H1 (cell line): ENCODE measurements around the gene FKBP2. TPM values are rescaled to one million over a fixed set of nuclear protein-coding genes. Genes with fewer than 3 reads are reported as not detected.

Source experiments
- CTCF ChIA-PET: fragments of 300-600 bp; sonication (Branson Sonifier 250); formaldehyde crosslinking; loops from one replicate; lab custom pipeline; 2021; ENCODE audit not compliant: partially characterized antibody; lab: Charles Lee
- POLR2A ChIA-PET: fragments of 300-600 bp; sonication (Branson Sonifier 250); formaldehyde crosslinking; loops from one replicate; lab custom pipeline; 2021; ENCODE audit warnings: inconsistent platforms; ENCODE audit not compliant: partially characterized antibody; lab: Charles Lee
- DNase-seq, 2 experiments: peaks; one replicate each; pipeline versions ENCODE4 v3.0.0 to v3.0.0-alpha.2; 2010 to 2022; ENCODE audit warnings: low spot score in 2 of 2, low read depth in 1 of 2, mixed read lengths in 1 of 2
- FAIRE-seq: peaks from 2 replicates; lab custom pipeline; 2011; peaks lifted over from hg19 to GRCh38; lab: Jason Lieb, UNC
- H2AFZ ChIP-seq: 2 replicates; pipeline ENCODE4 v1.8.1; 2012; ENCODE audit warnings: low read length, inconsistent platforms
- H2AK5ac ChIP-seq: 2 replicates; pipeline ENCODE4 v1.6.1; 2013; ENCODE audit warnings: low read depth, low read length
- H2BK120ac ChIP-seq: replicated peaks from 2 replicates; pipeline ENCODE3; 2013; ENCODE audit warnings: low read depth, low read length, inconsistent platforms
- H2BK12ac ChIP-seq: 2 replicates; pipeline ENCODE4 v1.6.1; 2013; ENCODE audit warnings: low read depth, low read length
- H2BK15ac ChIP-seq: 2 replicates; pipeline ENCODE4 v1.6.1; 2013; ENCODE audit warnings: low read length
- H2BK20ac ChIP-seq: 2 replicates; pipeline ENCODE4 v1.6.1; 2013; ENCODE audit warnings: low read length
- H2BK5ac ChIP-seq: 2 replicates; pipeline ENCODE4 v1.6.1; 2013; ENCODE audit warnings: low read depth, low read length
- H3K14ac ChIP-seq: 2 replicates; pipeline ENCODE4 v1.6.1; 2013; ENCODE audit warnings: inconsistent platforms; ENCODE audit not compliant: insufficient read length
- H3K18ac ChIP-seq: 2 replicates; pipeline ENCODE4 v1.6.1; 2013; ENCODE audit warnings: low read length; ENCODE audit errors: extremely low read depth
- H3K23ac ChIP-seq: 2 replicates; pipeline ENCODE4 v1.6.1; 2013; ENCODE audit warnings: inconsistent platforms; ENCODE audit not compliant: insufficient read length
- H3K23me2 ChIP-seq: 2 replicates; pipeline ENCODE4 v1.6.1; 2013; ENCODE audit warnings: low read depth, low read length
- H3K27ac ChIP-seq: 2 replicates; pipeline ENCODE4 v1.6.1; 2011; ENCODE audit warnings: low read depth, low read length, inconsistent platforms
- H3K27me3 ChIP-seq, 4 experiments: replicated peaks in 1 of 4; 1 replicate in 1 of 4; 2 replicates in 3 of 4; pipeline versions ENCODE4 v1.6.1 to v1.8.1; 2011 to 2013; ENCODE audit warnings: low read length in 3 of 4, mild to moderate bottlenecking in 3 of 4, inconsistent platforms in 2 of 4, mixed read lengths in 2 of 4, moderate library complexity in 1 of 4; ENCODE audit not compliant: control insufficient read depth in 3 of 4, insufficient read depth in 3 of 4; ENCODE audit errors: extremely low read depth in 1 of 4
- H3K36me3 ChIP-seq, 4 experiments: 2 replicates each; pipeline versions ENCODE4 v1.6.1 to v1.8.1; 2011 to 2013; ENCODE audit warnings: mild to moderate bottlenecking in 4 of 4, low read length in 3 of 4, moderate library complexity in 2 of 4, control low read depth in 1 of 4, inconsistent platforms in 1 of 4; ENCODE audit not compliant: insufficient read depth in 4 of 4, control insufficient read depth in 2 of 4
- H3K4ac ChIP-seq: replicated peaks from 2 replicates; pipeline ENCODE3; 2013; ENCODE audit warnings: low read length, low read depth, mixed read lengths, inconsistent platforms; ENCODE audit not compliant: insufficient read length
- H3K4me1 ChIP-seq, 4 experiments: replicated peaks in 1 of 4; 1 replicate in 1 of 4; 2 replicates in 3 of 4; pipeline versions ENCODE4 v1.6.1 to v1.8.1; 2011 to 2013; ENCODE audit warnings: low read length in 3 of 4, inconsistent platforms in 2 of 4, mixed read lengths in 1 of 4; ENCODE audit not compliant: insufficient read depth in 4 of 4, control insufficient read depth in 3 of 4
- H3K4me2 ChIP-seq, 2 experiments: 2 replicates each; pipeline versions ENCODE4 v1.6.1 to v1.8.1; 2011 to 2013; ENCODE audit warnings: low read depth in 2 of 2, low read length in 2 of 2, control low read depth in 1 of 2, inconsistent platforms in 1 of 2, mild to moderate bottlenecking in 1 of 2; ENCODE audit not compliant: insufficient read depth in 1 of 2
- H3K4me3 ChIP-seq, 4 experiments: fragments of 200-600, 300-600 bp in 1 of 4; sonication (generic), shearing (Covaris generic), sonication (Bioruptor Twin) in 1 of 4; 2 replicates each; pipeline versions ENCODE4 v1.5.1 to v1.8.1; 2011 to 2016; ENCODE audit warnings: low read length in 4 of 4, low read depth in 3 of 4, control low read depth in 2 of 4, inconsistent platforms in 2 of 4, mild to moderate bottlenecking in 2 of 4, mixed read lengths in 1 of 4, moderate library complexity in 1 of 4; ENCODE audit not compliant: insufficient read depth in 2 of 4; ENCODE audit errors: extremely low read depth in 1 of 4
- H3K56ac ChIP-seq: replicated peaks from 2 replicates; pipeline ENCODE3; 2013; ENCODE audit warnings: low read depth, mild to moderate bottlenecking, mixed read lengths, low read length, inconsistent platforms; ENCODE audit not compliant: insufficient read length
- H3K79me1 ChIP-seq: 2 replicates; pipeline ENCODE4 v1.6.1; 2013; ENCODE audit warnings: low read depth, low read length, control low read depth
- H3K79me2 ChIP-seq, 2 experiments: 2 replicates each; pipeline versions ENCODE4 v1.6.1 to v1.8.1; 2012 to 2013; ENCODE audit warnings: low read length in 2 of 2, mild to moderate bottlenecking in 2 of 2, inconsistent platforms in 1 of 2; ENCODE audit not compliant: insufficient read depth in 2 of 2, control insufficient read depth in 1 of 2
- H3K9ac ChIP-seq, 4 experiments: replicated peaks in 1 of 4; 1 replicate in 1 of 4; 2 replicates in 3 of 4; pipeline versions ENCODE4 v1.6.1 to v1.8.1; 2011 to 2013; ENCODE audit warnings: low read depth in 3 of 4, low read length in 3 of 4, control low read depth in 2 of 4, mild to moderate bottlenecking in 2 of 4, moderate library complexity in 2 of 4, inconsistent platforms in 1 of 4; ENCODE audit errors: extremely low read depth in 1 of 4
- H3K9me3 ChIP-seq, 2 experiments: 2 replicates each; pipeline versions ENCODE4 v1.6.1 to v1.8.1; 2012 to 2013; ENCODE audit warnings: mild to moderate bottlenecking in 2 of 2, moderate library complexity in 2 of 2, control low read depth in 1 of 2, inconsistent platforms in 1 of 2, low read depth in 1 of 2, low read length in 1 of 2, mixed read lengths in 1 of 2; ENCODE audit not compliant: insufficient read depth in 2 of 2
- H4K20me1 ChIP-seq, 2 experiments: replicated peaks in 1 of 2; 2 replicates each; pipeline versions ENCODE3 to v1.8.1; 2011 to 2013; ENCODE audit warnings: inconsistent platforms in 2 of 2, low read length in 2 of 2, mild to moderate bottlenecking in 1 of 2; ENCODE audit not compliant: insufficient read depth in 2 of 2, control insufficient read depth in 1 of 2
- H4K5ac ChIP-seq: 2 replicates; pipeline ENCODE4 v1.6.1; 2013; ENCODE audit warnings: low read length, low read depth, mixed read lengths, inconsistent platforms; ENCODE audit not compliant: insufficient read length
- H4K8ac ChIP-seq: 2 replicates; pipeline ENCODE4 v1.8.0; 2013; ENCODE audit warnings: mild to moderate bottlenecking, moderate library complexity, low read length, inconsistent platforms; ENCODE audit not compliant: insufficient read depth; ENCODE audit errors: extremely low read depth
- H4K91ac ChIP-seq: replicated peaks from 2 replicates; pipeline ENCODE3; 2013; ENCODE audit warnings: low read length, mixed read lengths, inconsistent platforms; ENCODE audit not compliant: insufficient read length
- GTF2F1 ChIP-seq: IDR thresholded peaks from 2 replicates; pipeline ENCODE4 v1.6.1; 2012; ENCODE audit warnings: low read depth, low read length, improper control_type of control experiment, borderline replicate concordance
- POLR2AphosphoS5 ChIP-seq: IDR thresholded peaks from 2 replicates; pipeline ENCODE4 v1.6.1; 2011; ENCODE audit warnings: low read depth, low read length
- POU5F1 ChIP-seq: IDR thresholded peaks from 2 replicates; pipeline ENCODE4 v1.6.1; 2011; ENCODE audit warnings: low read depth, mild to moderate bottlenecking, low read length, moderate library complexity
- RBBP5 ChIP-seq: IDR thresholded peaks from 2 replicates; pipeline ENCODE4 v1.7.1; 2012; ENCODE audit warnings: low read depth, mild to moderate bottlenecking, inconsistent platforms, low read length, moderate library complexity, borderline replicate concordance
- SP4 ChIP-seq: IDR thresholded peaks from 2 replicates; pipeline ENCODE4 v1.6.1; 2012; ENCODE audit warnings: low read length, inconsistent platforms
- TAF7 ChIP-seq: optimal IDR thresholded peaks from 2 replicates; pipeline ENCODE3; 2011; ENCODE audit warnings: low read depth, mild to moderate bottlenecking, inconsistent platforms, low read length, moderate library complexity, borderline replicate concordance
- TEAD4 ChIP-seq: IDR thresholded peaks from 2 replicates; pipeline ENCODE4 v1.6.1; 2012; ENCODE audit warnings: low read depth, low read length, inconsistent platforms, mixed read lengths
- WGBS, 2 experiments: shearing (Covaris generic) in 1 of 2; methylation state at CpG; one replicate each; pipeline versions ENCODE4 v1.1.6 to v1.1.7; 2013 to 2015; ENCODE audit warnings: low lambda C conversion rate in 2 of 2, mixed read lengths in 2 of 2, inconsistent platforms in 1 of 2, low coverage in 1 of 2, missing lambda C conversion rate in 1 of 2; ENCODE audit not compliant: insufficient replicate concordance in 2 of 2, insufficient coverage in 1 of 2, insufficient read length in 1 of 2; ENCODE audit errors: extremely low coverage in 1 of 2, missing lambda C conversion rate in 1 of 2; 5-methylcytosine and 5-hydroxymethylcytosine counted together
- polyA plus RNA-seq, 7 experiments: library from polyadenylated mRNA; depleted of rRNA in 3 of 7; stranded (reverse) in 5 of 7; unstranded in 2 of 7; fragments of >200 nt in 5 of 7; fragments of 200-250 nt in 2 of 7; gene quantifications; 1 replicate in 5 of 7; 2 replicates in 1 of 7; 4 replicates in 1 of 7; pipeline versions ENCODE4 v1.2.1 to v1.2.3, GENCODE V29; 2011 to 2013; ENCODE audit warnings: missing spikeins in 2 of 7, mixed read lengths in 2 of 7
- total RNA-seq: library from RNA; stranded (reverse); fragmentation: NEBNext Ultra II Directional; extraction: Animal tissue kit (Norgen Biotek cat#: 25700); gene quantifications from 2 replicates; pipeline ENCODE4 v1.2.1, GENCODE V29; 2021

Gene FKBP2
- total and polyA plus RNA-seq, 2 of the 8 experiments (the other 6 are each of a cell fraction or from before 2014, with no cell fraction given): 41.7 to 52.5 TPM

- peaks cover 22 to 77% (median 39%) of the 10 kb centered on the region in 4 experiments for H3K36me3 ChIP-seq
- no peaks in the 10 kb centered on the region for H3K79me1 ChIP-seq
- no peak overlapping the region for H2BK20ac ChIP-seq
- TF ChIP-seq RBBP5 (no peak), TAF7 (no peak), TEAD4 (0 out of 2 replicates have a peak, but pooled peaks have one; percentile 22), SP4 (no peak), GTF2F1 (no peak), POU5F1 (no peak), POLR2AphosphoS5 (peak; percentile 16; the same call in 1 of the 2 replicates)
- TF ChIP-seq, all 59 proteins: peak for 2
- DNase-seq (no peak), FAIRE-seq (no peak)
- ChIA-PET POLR2A (interaction anchor here (1.2 to 11.9 kb wide), 4 partner anchors 7 to 39 kb away, joined by 4 to 352 read pairs (median 53); partner anchors contain the start of genes FKBP2, PLCB3 and PPP1R14B), CTCF (interaction anchor here (0.5 to 8.5 kb wide), 13 partner anchors 7 to 707 kb away, joined by 3 to 102 read pairs (median 4); partner anchors contain the start of genes CATSPERZ, PLCB3 and PPP1R14B)
- Histone ChIP-seq H3K4me1 (peaks cover 0 to 3% (median under 1%) of the 10 kb centered on the region in 4 experiments; a peak in 4 of 7 replicates), H4K8ac (no peak overlapping the region; the same call in 1 of the 2 replicates), H3K18ac (peak overlapping the region; percentile 7; the same call in 1 of the 2 replicates), H2BK12ac (no peak overlapping the region), H2AK5ac (no peak overlapping the region), H3K14ac (no peak overlapping the region), H3K79me2 (no peaks in the 10 kb centered on the region), H2AFZ (no peak overlapping the region), H3K9me3 (no peaks in the 10 kb centered on the region), H2BK120ac (no peak overlapping the region), H3K27me3 (no peaks in the 10 kb centered on the region), H2BK15ac (no peak overlapping the region), H4K5ac (no peak overlapping the region), H4K91ac (no peak overlapping the region), H4K20me1 (peaks cover 6 to 17% of the 10 kb centered on the region in 2 experiments), H3K4ac (no peak overlapping the region), H3K4me2 (no peak overlapping the region), H3K9ac (no peak overlapping the region), H3K23ac (no peak overlapping the region), H3K4me3 (no peak overlapping the region), H2BK5ac (no peak overlapping the region; the same call in 1 of the 2 replicates), H3K23me2 (no peaks in the 10 kb centered on the region), H3K56ac (peak overlapping the region; percentile 46), H3K27ac (0 out of 2 replicates have a peak overlapping the region, but pooled peaks have one; percentile 4)
- 91% methylated on average over 25 of the region's 29 CpGs; no CpG with 5 or more reads in 1 of the 2 experiments for WGBS, 2 experiments
Measured at GRCh38 chr11:64263021-64263946, 22.4 kb downstream of the FKBP2 start.
